ENCODE measurements around the gene PRKCB.

DNA sequence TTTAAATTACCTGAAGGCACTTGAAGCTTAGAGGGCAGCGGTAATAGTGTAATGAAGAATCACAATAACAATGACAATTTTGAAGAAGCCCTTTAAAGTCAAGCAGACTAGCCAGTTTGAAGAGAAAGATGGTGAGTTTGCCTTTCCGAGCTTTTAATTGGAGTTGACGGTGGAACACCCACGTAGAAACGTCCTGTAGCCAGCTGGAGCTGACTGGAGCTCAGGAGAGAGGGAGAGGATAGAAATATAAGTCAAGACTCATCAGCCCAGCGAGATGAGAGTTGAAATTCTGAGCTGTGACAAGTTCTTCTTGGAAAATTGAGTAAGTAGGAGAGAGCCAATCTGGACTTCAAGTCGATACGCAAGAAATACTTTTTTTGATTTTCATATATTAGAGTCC is 328.6 kb downstream of the PRKCB start:
- no peak for TF ChIP-seq POLR2A (IDR thresholded peaks at IDR 0.05)
- TF ChIP-seq, protein P1, sequence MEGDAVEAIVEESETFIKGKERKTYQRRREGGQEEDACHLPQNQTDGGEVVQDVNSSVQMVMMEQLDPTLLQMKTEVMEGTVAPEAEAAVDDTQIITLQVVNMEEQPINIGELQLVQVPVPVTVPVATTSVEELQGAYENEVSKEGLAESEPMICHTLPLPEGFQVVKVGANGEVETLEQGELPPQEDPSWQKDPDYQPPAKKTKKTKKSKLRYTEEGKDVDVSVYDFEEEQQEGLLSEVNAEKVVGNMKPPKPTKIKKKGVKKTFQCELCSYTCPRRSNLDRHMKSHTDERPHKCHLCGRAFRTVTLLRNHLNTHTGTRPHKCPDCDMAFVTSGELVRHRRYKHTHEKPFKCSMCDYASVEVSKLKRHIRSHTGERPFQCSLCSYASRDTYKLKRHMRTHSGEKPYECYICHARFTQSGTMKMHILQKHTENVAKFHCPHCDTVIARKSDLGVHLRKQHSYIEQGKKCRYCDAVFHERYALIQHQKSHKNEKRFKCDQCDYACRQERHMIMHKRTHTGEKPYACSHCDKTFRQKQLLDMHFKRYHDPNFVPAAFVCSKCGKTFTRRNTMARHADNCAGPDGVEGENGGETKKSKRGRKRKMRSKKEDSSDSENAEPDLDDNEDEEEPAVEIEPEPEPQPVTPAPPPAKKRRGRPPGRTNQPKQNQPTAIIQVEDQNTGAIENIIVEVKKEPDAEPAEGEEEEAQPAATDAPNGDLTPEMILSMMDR (IDR thresholded peaks at IDR 0.05), result no peak
